ENCODE data around the gene TTC7B.

DNA sequence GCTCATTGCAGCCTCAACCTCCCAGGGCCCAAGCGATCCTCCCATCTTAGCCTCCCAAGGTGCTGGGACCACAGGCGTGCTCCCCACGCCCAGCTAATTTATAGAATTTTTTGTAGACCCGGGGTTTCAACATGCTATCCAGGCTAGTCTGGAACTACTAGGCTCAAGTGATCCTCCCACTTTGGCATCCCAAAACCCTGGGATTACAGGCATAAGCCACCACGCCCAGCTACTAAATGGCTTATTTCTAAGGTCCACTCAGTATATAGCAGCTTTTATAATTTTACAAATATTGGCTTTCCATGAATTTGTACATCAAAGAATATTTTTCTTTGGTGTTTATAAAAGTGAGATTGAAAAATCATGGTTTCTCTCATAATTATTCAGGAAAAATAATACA is 167.8 kb downstream of the TTC7B start:
- TF ChIP-seq, protein P1, sequence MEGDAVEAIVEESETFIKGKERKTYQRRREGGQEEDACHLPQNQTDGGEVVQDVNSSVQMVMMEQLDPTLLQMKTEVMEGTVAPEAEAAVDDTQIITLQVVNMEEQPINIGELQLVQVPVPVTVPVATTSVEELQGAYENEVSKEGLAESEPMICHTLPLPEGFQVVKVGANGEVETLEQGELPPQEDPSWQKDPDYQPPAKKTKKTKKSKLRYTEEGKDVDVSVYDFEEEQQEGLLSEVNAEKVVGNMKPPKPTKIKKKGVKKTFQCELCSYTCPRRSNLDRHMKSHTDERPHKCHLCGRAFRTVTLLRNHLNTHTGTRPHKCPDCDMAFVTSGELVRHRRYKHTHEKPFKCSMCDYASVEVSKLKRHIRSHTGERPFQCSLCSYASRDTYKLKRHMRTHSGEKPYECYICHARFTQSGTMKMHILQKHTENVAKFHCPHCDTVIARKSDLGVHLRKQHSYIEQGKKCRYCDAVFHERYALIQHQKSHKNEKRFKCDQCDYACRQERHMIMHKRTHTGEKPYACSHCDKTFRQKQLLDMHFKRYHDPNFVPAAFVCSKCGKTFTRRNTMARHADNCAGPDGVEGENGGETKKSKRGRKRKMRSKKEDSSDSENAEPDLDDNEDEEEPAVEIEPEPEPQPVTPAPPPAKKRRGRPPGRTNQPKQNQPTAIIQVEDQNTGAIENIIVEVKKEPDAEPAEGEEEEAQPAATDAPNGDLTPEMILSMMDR (IDR thresholded peaks at IDR 0.05; ENCODE audit: insufficient read depth, low read length, poor library complexity, severe bottlenecking): no peak
- no peak for TF ChIP-seq EZH2phosphoT487 (conservative IDR thresholded peaks at IDR 0.05; ENCODE audit: low read length)

Data from SU-DHL-6 (cell line).